NB4 (cell line): ENCODE results near the gene TNKS2.

Experiments
- POLR2A ChIP-seq: IDR thresholded peaks from 2 replicates; pipeline ENCODE4 v1.6.1; 2011; ENCODE audit warnings: mild to moderate bottlenecking; ENCODE audit not compliant: insufficient read length; ENCODE audit errors: extremely low read depth
- TF ChIP-seq, protein P1 (sequence below): IDR thresholded peaks from one replicate; pipeline ENCODE4 v1.5.1; 2012; ENCODE audit warnings: low read depth, low read length
- TF ChIP-seq, protein P2 (sequence below): IDR thresholded peaks from 2 replicates; pipeline ENCODE4 v1.6.1; 2011; ENCODE audit warnings: low read depth, low read length

- no peak for TF ChIP-seq POLR2A
- TF ChIP-seq, protein P1, sequence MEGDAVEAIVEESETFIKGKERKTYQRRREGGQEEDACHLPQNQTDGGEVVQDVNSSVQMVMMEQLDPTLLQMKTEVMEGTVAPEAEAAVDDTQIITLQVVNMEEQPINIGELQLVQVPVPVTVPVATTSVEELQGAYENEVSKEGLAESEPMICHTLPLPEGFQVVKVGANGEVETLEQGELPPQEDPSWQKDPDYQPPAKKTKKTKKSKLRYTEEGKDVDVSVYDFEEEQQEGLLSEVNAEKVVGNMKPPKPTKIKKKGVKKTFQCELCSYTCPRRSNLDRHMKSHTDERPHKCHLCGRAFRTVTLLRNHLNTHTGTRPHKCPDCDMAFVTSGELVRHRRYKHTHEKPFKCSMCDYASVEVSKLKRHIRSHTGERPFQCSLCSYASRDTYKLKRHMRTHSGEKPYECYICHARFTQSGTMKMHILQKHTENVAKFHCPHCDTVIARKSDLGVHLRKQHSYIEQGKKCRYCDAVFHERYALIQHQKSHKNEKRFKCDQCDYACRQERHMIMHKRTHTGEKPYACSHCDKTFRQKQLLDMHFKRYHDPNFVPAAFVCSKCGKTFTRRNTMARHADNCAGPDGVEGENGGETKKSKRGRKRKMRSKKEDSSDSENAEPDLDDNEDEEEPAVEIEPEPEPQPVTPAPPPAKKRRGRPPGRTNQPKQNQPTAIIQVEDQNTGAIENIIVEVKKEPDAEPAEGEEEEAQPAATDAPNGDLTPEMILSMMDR, result no peak
- TF ChIP-seq, protein P2, sequence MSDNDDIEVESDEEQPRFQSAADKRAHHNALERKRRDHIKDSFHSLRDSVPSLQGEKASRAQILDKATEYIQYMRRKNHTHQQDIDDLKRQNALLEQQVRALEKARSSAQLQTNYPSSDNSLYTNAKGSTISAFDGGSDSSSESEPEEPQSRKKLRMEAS, result no peak
Observed at GRCh38 chr10:91891125-91892001, 93.1 kb downstream of the TNKS2 start.
